Middle frontal gyrus (tissue), 1 donor: Measurements from ENCODE around the gene ZNF672.
"Not testable (repeated sequence)": the region's sequence is repeated elsewhere in the genome, so short reads cannot be mapped to it uniquely, and the experiment has no call there.

Source experiments
- DNase-seq: peaks from one replicate; pipeline ENCODE4 v3.0.0-alpha.2; 2015; ENCODE audit warnings: low spot score; ENCODE audit errors: extremely low spot score

The ZNF672 gene

DNA sequence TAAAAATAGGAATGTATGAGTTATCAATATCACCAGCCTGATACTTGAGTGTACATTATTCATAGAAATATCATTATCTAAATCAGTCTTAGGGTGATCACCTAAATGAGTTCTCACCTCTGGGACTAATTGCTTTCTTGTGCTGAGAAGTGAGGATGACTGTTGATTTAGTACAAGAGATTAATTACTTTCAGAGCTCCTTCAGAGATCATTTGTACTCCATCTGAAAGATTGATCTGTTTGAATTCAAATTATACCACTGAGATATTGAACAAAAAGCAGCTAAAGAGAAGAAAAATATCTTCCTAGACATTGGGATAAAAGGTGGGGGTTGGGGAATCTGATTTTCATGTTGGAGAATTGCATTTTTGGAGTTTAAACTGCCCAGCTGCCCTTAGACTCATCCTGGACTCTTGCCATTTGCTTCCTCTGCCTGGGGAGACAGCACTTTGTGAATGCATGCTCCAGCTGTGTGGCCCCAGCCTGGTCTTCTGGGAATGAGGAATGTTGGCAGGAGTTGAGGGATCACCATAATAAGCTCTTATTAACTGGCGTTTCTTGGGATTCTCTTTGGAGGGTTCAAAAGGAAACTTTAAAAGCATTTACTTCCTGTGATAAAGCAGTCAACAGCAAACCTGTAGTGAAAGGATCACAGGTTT is 48.3 kb downstream of the ZNF672 start:
- no peak for DNase-seq

DNA sequence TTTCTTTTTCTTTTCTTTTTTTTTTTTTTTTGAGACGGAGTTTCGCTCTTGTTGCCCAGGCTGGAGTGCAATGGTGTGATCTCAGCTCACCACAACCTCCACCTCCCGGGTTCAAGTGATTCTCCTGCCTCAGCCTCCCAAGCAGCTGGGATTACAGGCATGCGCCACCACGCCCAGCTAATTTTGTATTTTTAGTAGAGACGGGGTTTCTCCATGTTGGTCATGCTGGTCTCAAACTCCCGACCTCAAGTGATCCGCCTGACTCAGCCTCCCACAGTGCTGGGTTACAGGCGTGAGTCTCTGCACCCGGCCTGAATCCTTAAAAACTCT is 51.9 kb downstream of the ZNF672 start:
- DNase-seq = not testable (repeated sequence)

DNA sequence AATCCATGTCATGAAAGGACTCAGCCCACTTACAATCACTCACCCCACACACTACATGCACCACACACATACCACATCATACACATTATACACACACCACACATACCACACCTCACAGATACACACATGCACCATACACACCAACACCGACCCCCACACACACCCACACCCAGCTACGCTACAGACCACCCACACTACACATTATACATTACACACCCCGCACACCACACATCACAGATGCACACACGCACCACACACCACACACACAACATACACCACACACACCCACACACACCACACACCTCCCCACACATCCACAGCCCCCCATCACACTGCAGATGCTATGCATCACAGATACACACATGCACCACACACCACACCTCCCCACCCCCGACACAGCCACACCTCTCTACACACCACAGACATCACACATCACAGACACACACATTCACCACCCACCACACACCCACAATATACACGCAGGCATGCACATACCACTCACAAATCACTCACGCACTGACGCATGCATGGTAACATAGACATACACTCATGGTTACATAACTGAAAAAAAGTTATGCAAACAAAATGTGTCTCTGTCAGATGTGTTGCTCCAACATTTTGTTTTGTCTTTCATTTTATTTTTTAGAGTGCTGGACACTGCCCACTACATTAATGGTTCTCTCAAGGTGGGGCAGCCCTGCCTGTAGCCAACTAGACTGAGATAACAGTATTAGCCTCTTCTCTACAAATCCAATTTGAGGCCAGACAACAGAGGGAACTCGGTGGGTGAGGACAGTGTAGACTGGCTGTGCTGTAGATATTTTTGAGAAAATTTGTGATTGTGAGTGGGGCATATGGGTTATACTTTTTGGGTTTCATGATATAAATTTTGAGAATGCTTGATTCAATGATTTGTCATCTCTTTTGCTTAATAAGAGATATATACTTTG is 52.8 kb downstream of the ZNF672 start:
- no peak for DNase-seq

DNA sequence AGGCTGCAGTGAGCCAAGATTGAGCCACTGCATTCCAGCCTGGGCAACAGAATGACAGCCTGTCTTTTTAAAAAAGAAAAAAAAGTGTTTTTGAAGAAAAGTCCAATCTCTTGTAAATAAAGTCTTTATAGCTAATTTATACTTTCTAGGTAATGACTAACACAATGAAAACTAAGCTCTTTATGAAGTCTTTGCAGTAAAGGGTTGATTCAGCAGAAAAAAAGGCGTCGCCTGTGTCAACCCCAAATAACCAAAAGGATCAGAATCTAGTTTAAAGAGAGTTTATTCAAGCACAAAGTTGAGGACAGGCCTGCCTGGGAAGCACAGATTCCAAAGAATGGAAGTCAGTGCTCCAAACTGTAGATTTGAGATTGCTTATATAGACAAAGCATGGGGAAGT is 53.7 kb downstream of the ZNF672 start:
- no peak for DNase-seq

DNA sequence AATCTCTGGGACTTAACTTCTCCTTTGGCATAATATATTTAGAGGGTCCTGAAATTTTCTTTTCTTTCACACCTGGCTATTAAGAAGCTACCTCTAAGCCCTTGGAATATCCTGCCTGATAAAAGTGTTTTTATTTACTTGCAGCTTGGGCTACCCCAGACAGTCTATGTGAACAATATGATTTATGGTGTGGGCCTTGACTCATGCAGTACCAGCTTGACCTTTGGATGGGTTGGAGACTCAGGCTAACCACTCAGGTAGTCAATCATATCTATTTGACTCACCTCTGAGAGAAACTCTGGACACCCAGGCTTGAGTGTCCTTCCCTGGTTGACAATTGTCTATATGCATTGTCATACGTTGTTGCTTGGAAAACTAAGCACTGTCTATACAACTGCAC is 54.6 kb downstream of the ZNF672 start:
- DNase-seq = no peak

DNA sequence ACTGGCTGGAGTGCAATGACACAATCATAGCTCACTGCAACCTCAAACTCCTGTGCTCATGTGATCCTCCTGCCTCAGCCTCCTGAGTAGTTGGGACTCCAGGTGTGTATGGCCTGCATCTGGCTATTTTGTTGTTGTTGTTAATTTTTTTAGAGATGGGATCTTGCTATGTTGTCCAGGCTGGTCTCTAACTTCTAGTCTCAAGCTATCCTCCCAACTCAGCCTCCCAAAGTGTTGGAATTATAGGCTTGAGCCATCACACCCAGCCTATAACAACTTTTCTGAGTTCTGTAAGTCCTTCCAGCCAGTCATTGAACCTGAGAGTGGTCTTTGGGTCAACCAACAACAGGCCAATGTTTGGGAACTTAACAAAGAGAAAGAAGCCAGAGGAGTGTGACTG is 56.8 kb downstream of the ZNF672 start:
- DNase-seq = no peak

DNA sequence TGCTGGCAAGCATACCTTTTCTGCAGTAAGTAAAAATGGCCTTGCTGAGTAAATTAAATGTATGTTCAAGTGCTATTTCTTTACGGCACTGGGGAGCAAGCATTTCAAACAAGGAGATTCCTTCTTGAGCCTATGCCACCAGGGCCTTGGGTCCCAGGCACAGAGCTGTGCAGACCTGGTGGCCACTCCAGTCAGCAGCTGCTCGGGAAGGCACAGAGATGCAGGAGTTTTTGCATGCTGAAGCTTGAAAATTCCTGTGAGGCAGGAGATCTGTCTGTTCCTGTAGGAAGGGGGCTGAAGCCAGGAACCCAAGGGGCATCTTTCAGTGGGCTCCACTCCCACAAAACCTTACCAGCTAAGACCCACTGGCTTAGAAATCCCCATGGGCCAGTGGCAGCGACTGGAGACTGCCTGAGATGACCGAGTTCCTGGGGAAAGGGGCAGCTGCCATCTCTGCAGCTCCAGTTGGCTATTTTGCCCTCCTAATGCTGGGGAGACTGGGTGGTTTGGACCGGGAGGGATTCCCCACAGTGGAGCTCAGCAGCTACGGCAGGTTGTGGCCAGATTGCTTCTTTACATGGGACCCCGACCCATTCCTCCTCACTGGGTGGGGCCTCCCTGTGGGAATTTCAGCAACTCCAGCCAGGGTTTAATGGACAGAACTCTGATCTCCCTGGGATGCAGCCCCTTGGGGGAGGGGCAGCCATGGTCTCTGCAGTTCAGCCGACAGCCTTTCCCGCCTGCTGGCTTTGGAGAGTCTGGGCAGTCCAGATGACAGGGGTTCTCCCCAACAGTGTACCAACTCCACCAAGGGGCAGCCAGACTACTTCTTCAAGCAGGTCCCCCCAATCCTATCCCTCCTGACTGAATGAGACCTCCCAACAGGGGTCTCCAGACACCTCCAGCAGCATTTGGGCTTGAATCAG is 59.7 kb downstream of the ZNF672 start:
- no peak for DNase-seq
